Measurements from ENCODE around the gene KCNA2.

The KCNA2 gene

DNA sequence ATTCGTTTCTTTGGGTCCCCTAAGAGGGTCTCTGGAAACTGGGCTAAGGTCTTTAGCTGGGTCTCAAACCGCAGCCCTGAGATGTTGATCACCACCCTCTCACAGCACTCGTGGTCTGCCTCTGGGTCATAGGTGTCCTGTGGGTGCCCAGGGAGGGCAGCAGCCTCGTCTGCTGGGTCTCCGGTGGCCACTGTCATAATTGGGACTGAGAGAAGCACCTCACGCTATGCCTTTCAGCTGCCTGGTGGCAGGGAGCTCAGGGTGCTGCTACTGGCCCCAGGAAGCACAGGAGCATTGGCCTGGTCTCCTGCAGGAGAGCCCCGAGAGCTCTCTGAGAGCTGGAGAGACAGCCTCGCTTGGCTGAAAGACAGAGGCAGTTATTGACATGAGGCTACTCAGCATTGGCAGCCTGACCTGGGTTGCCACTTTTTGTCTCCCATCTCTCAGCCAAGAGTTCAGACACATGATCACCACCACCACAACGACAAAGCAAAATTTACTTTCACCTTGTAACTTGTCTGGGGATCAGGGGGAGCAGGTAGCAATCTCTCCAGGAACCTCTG is 1.5 kb downstream of the KCNA2 start:
- DNase-seq (ENCODE audit: low read depth in 2 of 3, low spot score in 1 of 3): no peak

GRCh38 chr1:110603058-110603457 is 3.1 kb downstream of the KCNA2 start:
- no peak for DNase-seq (ENCODE audit: low read depth in 2 of 3, low spot score in 1 of 3)

DNA sequence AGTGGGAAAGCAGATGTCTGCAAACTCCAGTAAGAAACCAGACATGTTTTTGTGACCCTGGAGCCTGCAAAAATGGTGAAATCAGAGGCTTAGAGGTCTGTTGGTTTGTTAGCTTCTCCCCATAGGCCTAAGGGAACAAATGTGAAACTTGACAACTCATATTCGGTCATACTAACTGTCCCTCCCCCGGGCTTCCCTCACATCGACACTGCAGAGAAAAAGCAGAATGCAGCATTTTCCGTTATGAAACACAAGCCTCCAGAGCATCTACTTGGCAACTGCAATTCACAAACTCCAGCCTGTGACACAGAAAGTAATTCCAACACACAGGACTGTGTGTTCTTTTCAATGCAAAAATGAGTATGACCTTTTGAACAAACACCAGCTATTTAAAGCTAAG is 3.7 kb downstream of the KCNA2 start:
- DNase-seq (ENCODE audit: low read depth in 2 of 3, low spot score in 1 of 3): no peak

DNA sequence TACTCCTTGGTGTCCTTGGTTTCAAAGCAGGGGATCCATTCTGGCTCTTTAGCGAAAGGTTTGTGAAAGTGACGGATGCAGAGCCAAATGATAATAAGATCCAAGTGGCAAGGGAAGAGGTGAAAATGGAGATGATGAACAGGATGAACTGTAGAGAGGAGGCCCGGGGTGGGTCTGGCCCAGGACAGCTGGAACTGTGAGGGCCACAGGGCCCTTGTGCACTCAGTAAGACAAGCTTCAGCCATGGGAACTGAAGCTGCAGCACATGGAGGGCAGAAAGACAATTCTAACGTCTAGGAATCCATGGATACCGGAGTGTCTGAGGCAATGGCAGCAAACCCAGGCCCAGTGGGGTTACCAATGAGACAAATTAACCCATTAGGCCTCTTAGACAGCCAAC is 4.8 kb downstream of the KCNA2 start:
- DNase-seq (ENCODE audit: low read depth in 2 of 3, low spot score in 1 of 3): no peak

- no peak for DNase-seq (ENCODE audit: low read depth in 2 of 3, low spot score in 1 of 3)
Observed at GRCh38 chr1:110600716-110601115, 5.4 kb downstream of the KCNA2 start.

DNA sequence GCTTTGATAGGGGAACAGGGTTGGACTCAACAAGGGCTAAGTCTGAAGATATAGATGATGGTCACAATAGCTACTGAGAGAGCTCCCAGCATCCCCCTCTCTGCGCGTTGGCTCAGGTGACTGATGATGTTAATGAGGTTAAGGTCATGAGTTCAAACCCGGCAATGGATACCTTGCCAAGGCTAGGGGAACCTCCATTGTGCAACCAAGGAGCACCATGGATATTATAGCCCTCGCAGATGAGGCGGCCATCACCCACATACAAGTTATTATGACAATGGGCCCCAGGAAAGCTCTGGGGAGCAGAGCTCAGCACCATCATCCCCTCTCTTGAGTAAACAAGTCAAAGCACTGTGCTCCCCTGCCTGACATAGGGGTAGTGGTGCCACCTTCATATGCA is 8.2 kb downstream of the KCNA2 start:
- DNase-seq (ENCODE audit: low read depth in 2 of 3, low spot score in 1 of 3): no peak

DNA sequence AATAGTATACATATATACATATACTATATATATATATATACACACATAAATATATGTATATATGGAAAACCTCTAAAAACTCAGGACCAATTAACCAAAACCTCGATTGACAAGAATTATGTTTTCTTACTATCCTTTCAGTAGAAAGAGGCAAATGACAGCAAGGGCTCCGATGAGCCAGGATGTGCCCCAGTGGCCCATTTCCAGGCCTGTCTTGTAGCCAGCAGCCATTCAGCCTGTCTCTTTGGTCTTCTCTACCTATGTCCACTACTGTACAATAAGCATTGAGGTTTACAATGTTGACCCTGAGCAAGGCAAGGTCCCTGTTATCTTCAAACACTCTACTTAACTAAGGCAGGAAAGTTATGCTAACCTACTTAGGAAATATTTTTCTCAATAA is 9.8 kb downstream of the KCNA2 start:
- DNase-seq (ENCODE audit: low read depth in 2 of 3, low spot score in 1 of 3): no peak

GRCh38 chr1:110595353-110595710 is 10.8 kb downstream of the KCNA2 start:
- DNase-seq (ENCODE audit: low read depth in 2 of 3, low spot score in 1 of 3): no peak

DNA sequence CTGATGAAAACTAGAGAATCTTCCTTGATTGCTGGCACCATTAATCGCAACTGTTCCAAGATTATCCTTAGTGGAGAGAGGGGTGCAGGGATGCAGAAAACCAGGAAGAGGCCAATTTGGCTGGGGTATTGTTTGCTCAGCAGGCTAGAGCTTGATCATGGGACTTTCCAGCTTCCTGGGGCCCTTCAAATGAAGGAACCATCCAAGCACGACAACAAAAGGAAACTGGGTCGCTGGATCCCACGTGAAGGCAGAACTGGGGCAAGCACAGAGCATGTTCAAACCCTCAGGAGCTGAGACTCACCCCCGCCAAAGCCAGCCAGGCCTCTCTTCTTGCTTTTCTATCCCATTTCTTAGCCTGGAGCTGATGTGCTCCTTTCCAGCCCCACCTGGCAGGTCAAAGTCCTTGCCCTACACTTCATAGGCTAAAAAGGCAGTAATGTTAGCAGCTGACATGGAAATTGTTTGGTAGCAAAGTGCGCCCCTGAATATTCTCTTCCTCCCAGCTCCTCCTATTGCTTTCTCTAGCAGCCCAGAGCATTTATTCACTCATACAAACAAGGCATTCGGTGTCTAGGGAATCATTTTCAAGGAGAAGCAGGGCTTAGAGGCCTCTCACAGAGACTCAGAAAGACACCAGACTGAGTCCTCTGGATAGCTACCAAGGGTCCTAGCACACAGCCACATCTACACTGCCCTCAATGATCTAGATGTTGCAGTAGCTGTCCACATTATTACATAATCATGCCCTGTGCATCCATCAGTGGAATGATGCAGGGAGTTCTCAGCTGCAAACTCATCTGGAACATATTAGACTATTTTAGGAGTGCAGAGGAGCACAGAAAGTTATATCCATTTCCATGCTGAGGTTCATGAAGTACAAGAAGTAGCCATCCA is 11.5 kb downstream of the KCNA2 start:
- DNase-seq (ENCODE audit: low read depth in 2 of 3, low spot score in 1 of 3): no peak

DNA sequence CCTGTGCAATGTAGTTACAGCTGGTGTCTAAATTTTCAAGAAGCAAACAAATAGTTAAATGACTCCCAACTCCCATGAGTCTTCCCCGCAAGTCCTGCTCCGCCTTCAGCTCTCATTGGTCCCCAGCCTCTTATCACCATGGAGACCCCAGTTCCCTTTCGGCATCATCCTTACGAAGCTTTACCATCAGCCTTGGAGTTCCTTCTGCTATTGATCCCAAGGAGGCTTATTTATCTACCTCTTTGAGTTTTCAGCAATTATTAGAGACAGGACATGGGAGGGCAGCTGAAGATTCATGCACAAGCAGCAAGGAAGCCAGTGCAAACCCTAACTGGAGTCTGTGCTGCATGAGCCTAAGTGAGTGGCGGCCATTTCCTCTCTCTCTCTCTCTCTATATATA is 12.3 kb downstream of the KCNA2 start:
- DNase-seq (ENCODE audit: low read depth in 2 of 3, low spot score in 1 of 3): no peak

- no peak for DNase-seq (ENCODE audit: low read depth in 2 of 3, low spot score in 1 of 3)
Observed at GRCh38 chr1:110591956-110592355, 14.2 kb downstream of the KCNA2 start.

DNA sequence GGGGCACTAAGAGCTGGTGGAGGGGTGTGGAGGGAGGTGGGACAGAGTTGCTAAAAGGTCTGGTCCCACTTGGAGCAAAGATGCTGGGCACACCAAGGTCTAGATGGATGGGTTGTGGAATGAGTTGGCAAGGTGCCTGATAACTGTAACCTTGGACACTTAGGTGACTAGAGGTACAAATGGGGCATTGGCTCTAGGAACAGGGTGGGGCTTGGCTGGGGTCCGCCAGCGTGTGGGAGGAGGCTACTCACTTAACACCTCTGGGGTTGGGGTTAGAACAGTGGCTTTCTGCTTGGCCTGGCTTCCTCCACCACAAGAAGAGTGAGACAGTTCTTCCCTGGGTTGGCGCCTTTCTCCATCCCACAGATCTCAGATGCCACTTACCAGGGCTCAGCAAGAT is 17.2 kb downstream of the KCNA2 start:
- DNase-seq (ENCODE audit: low read depth in 2 of 3, low spot score in 1 of 3): no peak

DNA sequence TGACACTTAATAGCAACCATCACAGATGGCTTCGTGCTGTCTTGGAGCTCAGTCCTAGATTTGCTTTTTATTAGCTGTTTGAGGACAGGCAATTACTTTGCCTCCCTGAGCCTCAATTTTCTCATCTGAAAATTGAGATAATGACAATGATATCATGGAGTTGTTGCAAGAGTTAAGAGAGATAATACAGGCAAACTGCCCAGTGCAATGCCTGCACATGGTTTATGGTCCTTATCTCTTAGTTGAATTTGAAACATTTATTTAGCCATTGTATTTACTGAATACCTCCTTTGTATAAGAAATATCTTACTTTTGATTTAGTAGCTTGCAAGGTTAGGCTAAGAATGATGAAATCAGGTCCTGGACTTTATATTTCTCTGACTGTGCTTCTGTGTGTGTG is 17.7 kb downstream of the KCNA2 start:
- no peak for DNase-seq (ENCODE audit: low read depth in 2 of 3, low spot score in 1 of 3)

GRCh38 chr1:110587906-110588305 is 18.3 kb downstream of the KCNA2 start:
- no peak for DNase-seq (ENCODE audit: low read depth in 2 of 3, low spot score in 1 of 3)

- no peak for DNase-seq (ENCODE audit: low read depth in 2 of 3, low spot score in 1 of 3)
Observed at GRCh38 chr1:110585481-110585880, 20.7 kb downstream of the KCNA2 start.

DNA sequence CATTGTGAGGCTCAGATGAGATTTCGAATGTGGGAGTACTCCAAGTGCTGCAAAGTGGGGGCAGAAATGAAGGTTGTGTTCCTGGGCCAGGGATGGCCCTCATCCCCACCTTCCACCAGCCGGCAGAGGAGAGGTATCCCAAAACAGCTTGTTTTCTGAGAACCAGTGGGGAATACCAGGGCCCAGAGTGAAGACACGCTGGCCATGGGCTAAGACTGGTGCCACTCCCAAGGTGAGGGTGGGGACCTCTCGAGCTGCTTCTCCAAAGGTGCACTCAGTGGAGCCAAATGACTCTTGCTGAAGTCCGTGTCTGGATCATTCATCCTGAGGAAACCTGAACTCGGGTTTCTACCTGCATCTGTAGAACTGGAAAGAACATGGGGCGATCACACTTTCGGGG is 22.1 kb downstream of the KCNA2 start:
- no peak for DNase-seq (ENCODE audit: low read depth in 2 of 3, low spot score in 1 of 3)

DNA sequence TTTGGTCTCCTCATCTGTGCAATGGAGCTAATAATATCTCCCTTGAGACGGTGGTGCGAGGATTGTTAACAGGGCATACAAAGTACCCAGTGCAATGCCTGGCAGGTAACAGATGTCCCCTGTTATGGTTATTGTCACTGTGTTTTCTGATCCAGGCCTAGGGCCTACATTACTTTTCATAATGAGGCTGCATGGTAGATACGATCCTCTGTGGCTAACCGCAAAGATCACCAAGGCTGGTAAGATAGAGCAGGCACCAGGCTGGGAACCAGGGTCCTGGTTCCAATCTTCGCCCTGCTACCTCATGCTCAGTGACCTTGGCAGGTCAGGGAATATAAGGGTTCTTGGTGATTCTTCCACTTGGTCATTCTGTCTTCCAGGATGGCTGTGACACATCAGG is 22.7 kb downstream of the KCNA2 start:
- DNase-seq (ENCODE audit: low read depth in 2 of 3, low spot score in 1 of 3): no peak

GRCh38 chr1:110582378-110582777 is 23.8 kb downstream of the KCNA2 start:
- DNase-seq (ENCODE audit: low read depth in 2 of 3, low spot score in 1 of 3): no peak

GRCh38 chr1:110581682-110582145 is 24.4 kb downstream of the KCNA2 start:
- DNase-seq (ENCODE audit: low read depth in 2 of 3, low spot score in 1 of 3): no peak

- no peak for DNase-seq (ENCODE audit: low read depth in 2 of 3, low spot score in 1 of 3)
Observed at GRCh38 chr1:110580244-110580643, 25.9 kb downstream of the KCNA2 start.

DNA sequence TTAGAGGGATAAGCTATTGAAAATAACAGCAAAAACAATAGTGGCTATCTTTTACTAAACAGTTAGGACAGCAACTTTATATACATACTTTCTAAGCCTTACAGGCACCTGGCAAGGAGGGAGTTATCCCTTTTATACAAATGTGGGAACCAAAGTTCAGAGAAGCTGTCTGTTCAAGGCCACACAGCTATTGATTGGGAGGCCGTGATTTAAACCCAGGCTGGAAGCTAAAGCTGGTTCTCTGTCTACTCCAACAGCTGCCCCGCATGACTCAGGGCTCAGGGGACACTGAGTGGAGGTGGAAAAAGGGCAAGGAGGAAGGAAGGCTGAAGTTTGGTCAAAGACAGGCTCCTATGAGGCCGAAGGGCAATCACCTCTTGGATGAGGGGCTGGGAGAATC is 26.7 kb downstream of the KCNA2 start:
- DNase-seq (ENCODE audit: low read depth in 2 of 3, low spot score in 1 of 3): no peak

GRCh38 chr1:110576441-110576840 is 29.7 kb downstream of the KCNA2 start:
- no peak for DNase-seq (ENCODE audit: low read depth in 2 of 3, low spot score in 1 of 3)

DNA sequence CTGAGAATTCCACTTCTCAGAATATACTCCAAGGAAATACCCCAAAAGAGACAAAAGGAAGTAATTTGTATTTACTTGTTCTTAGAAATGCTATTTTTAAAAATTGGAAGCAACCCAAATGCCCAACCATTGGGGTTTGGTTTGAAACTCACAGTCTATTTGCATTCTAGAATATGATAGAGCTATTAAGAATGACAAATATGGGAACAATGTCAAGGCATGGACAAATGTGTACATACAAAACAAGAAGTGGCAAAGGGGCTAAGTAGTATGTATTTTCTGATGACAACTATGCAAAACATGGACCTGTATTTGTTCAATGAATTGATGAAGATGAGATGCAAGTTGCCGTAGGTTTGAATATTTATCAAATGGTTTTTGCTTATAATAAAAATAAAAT is 32.8 kb downstream of the KCNA2 start:
- DNase-seq (ENCODE audit: low read depth in 2 of 3, low spot score in 1 of 3): no peak
